ENCODE measurements around the gene BLOC1S1. TPM values are rescaled to one million over a fixed set of nuclear protein-coding genes. Genes with fewer than 3 reads are reported as not detected.

Gene BLOC1S1
- total RNA-seq, 1 experiment from 2014 or later, result 76.0 TPM

DNA sequence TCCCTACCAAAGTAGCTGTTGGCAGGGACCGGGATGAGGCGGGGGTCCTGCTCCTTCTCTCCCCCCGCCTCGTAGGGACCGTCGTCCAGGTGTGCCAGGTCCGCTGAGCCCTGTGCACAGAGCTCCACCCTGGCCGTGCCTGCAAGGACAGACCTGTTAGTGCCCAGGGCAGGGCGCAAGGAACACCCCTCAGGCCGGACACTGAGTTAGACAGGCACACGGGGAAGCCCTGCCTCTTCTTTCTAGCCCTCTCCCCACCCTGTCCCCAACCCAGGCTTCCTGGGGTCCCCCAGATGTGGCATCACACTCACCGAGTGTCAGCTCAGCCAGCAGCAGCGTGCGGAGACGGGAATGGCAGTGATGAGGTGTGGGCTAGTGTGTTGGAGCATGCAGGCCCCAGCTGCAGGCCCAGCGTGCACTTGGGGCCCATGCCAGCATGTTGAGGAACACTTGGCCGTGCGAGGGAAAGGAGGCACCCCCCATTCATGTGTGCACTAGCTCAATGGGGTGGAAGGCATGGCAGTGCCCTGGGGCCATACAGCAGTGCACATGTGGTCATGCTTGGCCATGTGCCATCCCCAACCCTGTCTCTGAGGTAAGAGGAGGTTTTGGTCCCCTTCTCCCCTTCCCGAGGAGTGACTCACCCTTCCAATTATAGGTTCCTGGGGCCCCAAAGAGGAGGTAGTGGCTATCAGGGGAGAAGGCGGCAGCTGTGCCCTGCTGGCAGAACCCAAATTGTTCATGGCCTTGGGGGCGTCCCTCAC lies 15.4 kb upstream of the BLOC1S1 start:
- POLR2A ChIA-PET (ENCODE audit: low non-redundant PET), result no interaction called here
- H3K27me3 ChIP-seq (replicated peaks; ENCODE audit: insufficient read depth, low read depth, low read length, poor library complexity), result no peaks in the 10 kb centered on the region
- CTCF ChIA-PET, result interaction anchor here (0.6 kb wide), 1 partner anchor 261 kb away, joined by 3 read pairs; no protein-coding TSS in a partner anchor
- H3K36me3 ChIP-seq (ENCODE audit: insufficient read depth, low read length, poor library complexity, severe bottlenecking), result no peaks in the 10 kb centered on the region
- peaks cover 9% of the 10 kb centered on the region for H3K4me1 ChIP-seq (ENCODE audit: insufficient read depth, low read length, poor library complexity, severe bottlenecking)
- no peak for DNase-seq (ENCODE audit: low spot score)
- no peaks in the 10 kb centered on the region for H3K9me3 ChIP-seq (ENCODE audit: low read depth, low read length, poor library complexity, severe bottlenecking)
- BruUV-seq (replicated peaks), result no TSS peak
- H3K27ac ChIP-seq (ENCODE audit: low read depth, low read length, poor library complexity, severe bottlenecking), result no peak overlapping the region
- TF ChIP-seq EZH2 (IDR thresholded peaks at IDR 0.05; ENCODE audit: borderline replicate concordance, low read depth, low read length, poor library complexity, severe bottlenecking), result no peak
- TF ChIP-seq, protein P1, sequence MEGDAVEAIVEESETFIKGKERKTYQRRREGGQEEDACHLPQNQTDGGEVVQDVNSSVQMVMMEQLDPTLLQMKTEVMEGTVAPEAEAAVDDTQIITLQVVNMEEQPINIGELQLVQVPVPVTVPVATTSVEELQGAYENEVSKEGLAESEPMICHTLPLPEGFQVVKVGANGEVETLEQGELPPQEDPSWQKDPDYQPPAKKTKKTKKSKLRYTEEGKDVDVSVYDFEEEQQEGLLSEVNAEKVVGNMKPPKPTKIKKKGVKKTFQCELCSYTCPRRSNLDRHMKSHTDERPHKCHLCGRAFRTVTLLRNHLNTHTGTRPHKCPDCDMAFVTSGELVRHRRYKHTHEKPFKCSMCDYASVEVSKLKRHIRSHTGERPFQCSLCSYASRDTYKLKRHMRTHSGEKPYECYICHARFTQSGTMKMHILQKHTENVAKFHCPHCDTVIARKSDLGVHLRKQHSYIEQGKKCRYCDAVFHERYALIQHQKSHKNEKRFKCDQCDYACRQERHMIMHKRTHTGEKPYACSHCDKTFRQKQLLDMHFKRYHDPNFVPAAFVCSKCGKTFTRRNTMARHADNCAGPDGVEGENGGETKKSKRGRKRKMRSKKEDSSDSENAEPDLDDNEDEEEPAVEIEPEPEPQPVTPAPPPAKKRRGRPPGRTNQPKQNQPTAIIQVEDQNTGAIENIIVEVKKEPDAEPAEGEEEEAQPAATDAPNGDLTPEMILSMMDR (conservative IDR thresholded peaks at IDR 0.05; ENCODE audit: low read depth, low read length), result no peak
- intact Hi-C loops (cut with micrococcal nuclease; ENCODE audit: unreplicated experiment), result no loop called here
- no peak overlapping the region for H3K4me3 ChIP-seq (ENCODE audit: low read depth, low read length, poor library complexity, severe bottlenecking)

DNA sequence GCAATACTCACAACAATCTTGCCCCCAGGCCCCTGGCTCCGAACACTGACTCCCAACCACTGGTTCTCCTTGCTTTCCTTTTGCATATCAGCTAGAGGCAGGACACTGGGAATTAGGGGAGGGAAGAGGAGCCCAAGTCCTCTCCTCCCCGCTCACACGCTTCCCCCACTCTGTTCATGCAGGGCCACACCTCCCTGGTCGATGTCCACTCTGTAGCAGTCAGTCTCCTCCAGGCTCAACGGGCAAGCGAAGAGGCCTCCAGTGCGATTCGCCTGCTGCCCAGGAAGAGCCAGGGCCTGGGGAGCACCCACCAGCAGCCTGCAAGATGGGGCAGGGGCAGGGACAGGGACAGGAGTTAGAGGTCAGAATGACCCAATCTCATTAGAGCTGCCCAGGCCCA lies 13.0 kb upstream of the BLOC1S1 start:
- intact Hi-C loops (cut with micrococcal nuclease; ENCODE audit: unreplicated experiment), result no loop called here
- Histone ChIP-seq H3K9me3 (ENCODE audit: low read depth, low read length, poor library complexity, severe bottlenecking) (no peaks in the 10 kb centered on the region), H3K36me3 (ENCODE audit: insufficient read depth, low read length, poor library complexity, severe bottlenecking) (no peaks in the 10 kb centered on the region), H3K27me3 (replicated peaks; ENCODE audit: insufficient read depth, low read depth, low read length, poor library complexity) (no peaks in the 10 kb centered on the region), H3K27ac (ENCODE audit: low read depth, low read length, poor library complexity, severe bottlenecking) (no peak overlapping the region), H3K4me3 (ENCODE audit: low read depth, low read length, poor library complexity, severe bottlenecking) (no peak overlapping the region), H3K4me1 (ENCODE audit: insufficient read depth, low read length, poor library complexity, severe bottlenecking) (peaks cover 9% of the 10 kb centered on the region)
- BruUV-seq (replicated peaks), result no TSS peak
- TF ChIP-seq EZH2 (IDR thresholded peaks at IDR 0.05; ENCODE audit: borderline replicate concordance, low read depth, low read length, poor library complexity, severe bottlenecking), result no peak
- TF ChIP-seq, protein P1 (conservative IDR thresholded peaks at IDR 0.05; ENCODE audit: low read depth, low read length), result no peak
- POLR2A ChIA-PET (ENCODE audit: low non-redundant PET), result no interaction called here
- CTCF ChIA-PET, result no interaction called here
- no peak for DNase-seq (ENCODE audit: low spot score)

DNA sequence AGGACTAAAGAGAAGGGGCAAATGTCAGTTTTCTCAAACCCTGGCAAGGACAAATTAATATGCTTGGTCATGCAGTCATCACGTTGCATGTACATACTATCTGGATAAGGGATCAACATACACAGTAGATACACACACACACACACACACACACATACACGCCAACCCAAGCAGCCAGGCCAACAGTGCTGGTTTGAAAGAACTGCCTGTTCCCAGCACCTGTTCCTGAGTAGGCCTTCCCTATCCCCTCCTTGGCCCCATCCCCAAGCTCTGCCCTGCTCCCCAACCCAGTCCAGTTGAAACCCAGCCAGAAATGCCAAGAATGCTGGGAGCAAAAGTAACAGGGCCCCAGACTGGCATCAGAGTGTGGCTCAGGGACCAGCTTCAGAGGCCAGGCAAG lies 12.6 kb upstream of the BLOC1S1 start:
- H3K4me3 ChIP-seq (ENCODE audit: low read depth, low read length, poor library complexity, severe bottlenecking), result no peak overlapping the region
- DNase-seq (ENCODE audit: low spot score), result no peak
- BruUV-seq (replicated peaks), result no TSS peak
- ChIA-PET CTCF (interaction anchor here (0.7 kb wide), 1 partner anchor 8 kb away, joined by 3 read pairs; no protein-coding TSS in a partner anchor), POLR2A (ENCODE audit: low non-redundant PET) (no interaction called here)
- H3K27me3 ChIP-seq (replicated peaks; ENCODE audit: insufficient read depth, low read depth, low read length, poor library complexity), result no peaks in the 10 kb centered on the region
- intact Hi-C loops (cut with micrococcal nuclease; ENCODE audit: unreplicated experiment), result no loop called here
- TF ChIP-seq, protein P1 (conservative IDR thresholded peaks at IDR 0.05; ENCODE audit: low read depth, low read length), result no peak
- TF ChIP-seq EZH2 (IDR thresholded peaks at IDR 0.05; ENCODE audit: borderline replicate concordance, low read depth, low read length, poor library complexity, severe bottlenecking), result no peak
- H3K9me3 ChIP-seq (ENCODE audit: low read depth, low read length, poor library complexity, severe bottlenecking), result no peaks in the 10 kb centered on the region
- no peak overlapping the region for H3K27ac ChIP-seq (ENCODE audit: low read depth, low read length, poor library complexity, severe bottlenecking)
- H3K4me1 ChIP-seq (ENCODE audit: insufficient read depth, low read length, poor library complexity, severe bottlenecking), result peaks cover 11% of the 10 kb centered on the region
- H3K36me3 ChIP-seq (ENCODE audit: insufficient read depth, low read length, poor library complexity, severe bottlenecking), result no peaks in the 10 kb centered on the region

Measured in A673 (cell line).